ENCODE results near the gene HTR6.

DNA sequence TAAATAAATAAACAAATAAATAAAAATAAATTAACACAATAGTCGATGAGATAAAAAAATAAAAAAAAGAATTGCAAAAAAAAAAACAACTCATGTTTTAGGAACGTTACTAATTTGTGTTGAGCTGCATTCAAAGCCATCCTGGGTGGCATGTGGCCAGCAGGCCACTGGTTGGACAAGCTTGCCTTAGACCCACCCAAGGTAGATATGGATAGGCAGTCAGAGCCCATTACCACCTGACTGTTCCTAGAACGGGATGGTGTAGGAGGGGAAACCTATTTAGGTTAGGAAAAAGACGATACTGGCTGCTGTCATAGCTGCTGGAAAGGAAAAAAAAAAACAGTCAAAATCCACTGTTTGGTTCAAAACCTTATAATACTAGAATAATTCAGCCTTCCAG, 40.8 kb downstream of the HTR6 start:
- TF ChIP-seq, protein P1, sequence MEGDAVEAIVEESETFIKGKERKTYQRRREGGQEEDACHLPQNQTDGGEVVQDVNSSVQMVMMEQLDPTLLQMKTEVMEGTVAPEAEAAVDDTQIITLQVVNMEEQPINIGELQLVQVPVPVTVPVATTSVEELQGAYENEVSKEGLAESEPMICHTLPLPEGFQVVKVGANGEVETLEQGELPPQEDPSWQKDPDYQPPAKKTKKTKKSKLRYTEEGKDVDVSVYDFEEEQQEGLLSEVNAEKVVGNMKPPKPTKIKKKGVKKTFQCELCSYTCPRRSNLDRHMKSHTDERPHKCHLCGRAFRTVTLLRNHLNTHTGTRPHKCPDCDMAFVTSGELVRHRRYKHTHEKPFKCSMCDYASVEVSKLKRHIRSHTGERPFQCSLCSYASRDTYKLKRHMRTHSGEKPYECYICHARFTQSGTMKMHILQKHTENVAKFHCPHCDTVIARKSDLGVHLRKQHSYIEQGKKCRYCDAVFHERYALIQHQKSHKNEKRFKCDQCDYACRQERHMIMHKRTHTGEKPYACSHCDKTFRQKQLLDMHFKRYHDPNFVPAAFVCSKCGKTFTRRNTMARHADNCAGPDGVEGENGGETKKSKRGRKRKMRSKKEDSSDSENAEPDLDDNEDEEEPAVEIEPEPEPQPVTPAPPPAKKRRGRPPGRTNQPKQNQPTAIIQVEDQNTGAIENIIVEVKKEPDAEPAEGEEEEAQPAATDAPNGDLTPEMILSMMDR (IDR thresholded peaks at IDR 0.05), result no peak
- no peak for TF ChIP-seq POLR2A (IDR thresholded peaks at IDR 0.05; ENCODE audit: low read depth)
- TF ChIP-seq EP300 (IDR thresholded peaks at IDR 0.05), result no peak

Data from esophagus muscularis mucosa (tissue), 4 donors.